GM18505 (cell line): ENCODE results near the gene BAHD1.

Experiments
- ATAC-seq: cut with Tn5 transposase; IDR thresholded peaks from one replicate; pipeline ENCODE4 v1.9.1; 2021; ENCODE audit not compliant: unreplicated experiment
- POLR2A ChIP-seq: IDR thresholded peaks from 4 replicates; pipeline ENCODE4 v1.6.1; 2011; ENCODE audit warnings: borderline replicate concordance; ENCODE audit not compliant: insufficient read depth, insufficient read length; ENCODE audit errors: extremely low read depth

BAHD1 gene

DNA sequence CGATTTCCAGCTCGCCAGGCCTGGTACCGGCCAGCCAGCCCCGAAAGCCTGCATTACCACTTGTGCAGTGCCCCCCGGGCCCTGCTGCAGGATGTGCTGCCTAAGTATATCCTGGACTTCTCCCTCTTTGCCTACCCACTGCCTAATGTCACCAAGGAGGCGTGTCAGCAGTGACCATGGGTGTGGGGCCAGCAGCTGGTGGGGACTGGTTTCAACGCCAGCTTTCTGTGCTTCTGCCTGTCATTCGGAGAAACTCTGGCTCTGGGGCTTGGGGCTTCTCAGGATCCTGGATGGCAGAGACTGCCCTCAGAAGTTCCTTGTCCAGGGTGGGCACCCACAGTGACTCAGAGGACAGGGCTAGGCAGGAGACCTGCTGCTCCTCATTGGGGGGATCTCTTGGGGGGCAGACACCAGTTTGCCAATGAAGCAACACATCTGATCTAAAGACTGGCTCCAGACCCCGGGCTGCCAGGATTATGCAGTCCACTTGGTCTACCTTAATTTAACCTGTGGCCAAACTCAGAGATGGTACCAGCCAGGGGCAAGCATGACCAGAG, 31.5 kb downstream of the BAHD1 start:
- ATAC-seq = no peak
- TF ChIP-seq POLR2A = no peak

DNA sequence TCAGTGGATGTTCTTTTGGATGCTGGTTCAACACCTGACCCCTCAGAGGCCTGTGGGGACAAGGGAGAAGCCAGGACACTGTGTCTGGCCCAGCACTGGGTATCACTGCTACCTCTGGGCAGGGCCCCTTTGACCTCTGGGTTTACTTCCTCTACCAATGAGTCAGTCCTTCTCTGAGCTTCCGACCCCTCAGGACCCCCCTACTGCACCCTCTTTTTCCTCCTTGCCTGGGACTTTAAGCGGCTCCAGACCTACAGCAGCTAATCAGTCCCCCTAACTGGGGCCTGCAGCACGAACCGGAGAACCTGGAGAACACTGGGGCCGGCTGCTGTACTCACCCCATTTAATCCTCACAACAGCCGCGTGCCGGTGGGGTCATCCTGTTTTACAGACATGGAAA, 33.8 kb downstream of the BAHD1 start:
- no peak for TF ChIP-seq POLR2A
- no peak for ATAC-seq

DNA sequence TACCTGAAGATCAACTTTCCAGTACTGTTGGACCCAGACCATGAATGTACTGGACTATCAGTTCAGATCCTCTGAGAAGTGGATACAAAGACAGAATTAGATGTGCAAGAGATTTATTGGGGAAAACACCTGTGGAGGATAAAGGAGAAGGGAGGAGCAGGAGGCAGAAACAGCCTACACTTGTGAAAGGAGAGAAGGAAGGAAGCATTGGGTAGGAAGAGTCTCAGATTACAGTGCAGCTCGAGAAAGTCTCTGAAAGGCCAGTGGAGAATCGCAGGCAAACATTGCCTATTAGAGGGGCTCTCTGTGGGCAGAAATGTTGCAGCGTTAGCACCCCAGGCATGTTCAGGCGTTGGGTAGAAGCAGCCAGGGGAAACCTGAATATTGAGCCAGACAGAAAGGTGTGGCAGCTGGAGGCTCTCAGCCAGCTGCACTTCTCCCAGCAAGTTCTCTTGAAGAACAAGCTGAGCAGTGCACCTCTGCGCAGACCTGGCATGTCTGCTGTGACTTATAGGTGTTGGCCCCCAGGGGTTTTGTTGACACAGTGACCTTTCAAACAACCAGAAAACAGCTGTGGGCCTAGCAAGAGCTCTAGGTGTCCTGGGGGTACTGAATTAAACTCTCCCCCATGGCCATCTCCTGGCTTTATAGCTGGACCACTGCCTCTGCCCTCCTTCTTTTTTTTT, 37.0 kb downstream of the BAHD1 start:
- no peak for TF ChIP-seq POLR2A
- no peak for ATAC-seq

DNA sequence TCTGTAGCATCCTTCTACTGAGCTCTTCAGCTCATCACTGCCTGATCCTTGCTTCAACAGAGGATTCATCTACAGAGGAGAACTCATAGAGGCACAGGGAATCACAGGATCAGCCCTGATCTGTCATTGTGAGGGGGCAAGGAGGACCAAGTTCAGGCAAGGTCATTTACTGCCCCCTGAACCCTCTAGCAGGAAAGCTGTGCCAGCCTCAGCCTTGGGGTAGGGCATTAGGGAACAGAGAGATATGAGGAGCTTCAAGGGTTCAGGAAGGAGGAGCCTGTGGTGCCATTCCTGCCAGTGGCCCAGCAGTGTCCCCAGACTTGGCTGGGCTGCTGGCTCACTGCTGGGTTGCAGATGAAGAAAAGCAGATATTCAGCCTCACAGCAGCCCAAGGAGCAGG, 38.3 kb downstream of the BAHD1 start:
- ATAC-seq = no peak
- no peak for TF ChIP-seq POLR2A

DNA sequence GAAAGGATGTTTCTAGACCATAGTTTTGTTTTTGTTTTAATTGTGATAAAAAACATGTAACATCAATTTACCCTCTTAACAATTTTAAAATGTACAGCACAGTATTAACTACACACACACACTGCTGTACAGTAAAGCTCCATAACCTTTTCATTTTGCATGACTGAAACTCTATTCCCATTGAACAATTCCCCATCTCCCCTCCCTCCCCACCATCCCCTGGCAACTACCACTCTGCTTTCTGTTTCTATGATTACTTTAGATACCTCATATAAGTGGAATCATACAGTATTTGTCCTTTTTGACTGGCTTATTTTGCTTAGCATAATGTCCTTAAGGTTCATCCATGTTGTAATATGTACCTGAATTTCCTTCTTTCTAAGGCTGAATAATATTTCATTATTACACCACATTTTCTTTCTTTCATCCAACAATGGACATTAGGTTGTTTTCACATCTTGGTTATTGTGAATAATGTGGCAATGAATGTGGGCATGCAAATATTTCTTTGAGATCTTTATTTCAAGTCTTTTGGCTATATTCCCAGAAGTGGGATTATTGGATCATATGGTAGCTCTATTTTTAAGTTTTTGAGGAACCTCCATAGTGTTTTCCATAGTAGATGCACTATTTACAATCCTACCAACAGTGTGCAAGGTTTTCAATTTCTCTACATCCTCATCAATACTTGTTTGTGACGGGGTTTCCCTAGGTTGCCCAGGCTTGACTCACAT, 40.8 kb downstream of the BAHD1 start:
- TF ChIP-seq POLR2A = no peak
- no peak for ATAC-seq

DNA sequence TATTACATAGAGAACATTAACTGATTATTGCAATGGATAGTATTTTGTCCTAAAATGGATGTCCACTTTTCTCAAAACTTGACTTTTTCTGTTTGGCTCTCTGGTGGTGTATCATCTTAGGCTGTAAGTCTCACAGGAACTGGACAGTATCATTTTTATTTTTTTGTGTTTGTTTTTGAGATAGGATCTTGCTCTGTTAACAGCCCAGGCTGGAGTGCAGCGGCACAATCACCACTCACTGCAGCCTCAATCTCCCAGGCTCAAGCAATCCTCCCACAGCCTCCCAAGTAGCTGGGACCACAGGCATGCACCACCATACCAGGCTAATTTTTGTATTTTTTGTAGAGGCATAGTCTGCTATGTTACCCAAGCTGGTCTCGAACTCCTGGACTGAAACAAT, 43.2 kb downstream of the BAHD1 start:
- ATAC-seq = no peak
- TF ChIP-seq POLR2A = no peak

DNA sequence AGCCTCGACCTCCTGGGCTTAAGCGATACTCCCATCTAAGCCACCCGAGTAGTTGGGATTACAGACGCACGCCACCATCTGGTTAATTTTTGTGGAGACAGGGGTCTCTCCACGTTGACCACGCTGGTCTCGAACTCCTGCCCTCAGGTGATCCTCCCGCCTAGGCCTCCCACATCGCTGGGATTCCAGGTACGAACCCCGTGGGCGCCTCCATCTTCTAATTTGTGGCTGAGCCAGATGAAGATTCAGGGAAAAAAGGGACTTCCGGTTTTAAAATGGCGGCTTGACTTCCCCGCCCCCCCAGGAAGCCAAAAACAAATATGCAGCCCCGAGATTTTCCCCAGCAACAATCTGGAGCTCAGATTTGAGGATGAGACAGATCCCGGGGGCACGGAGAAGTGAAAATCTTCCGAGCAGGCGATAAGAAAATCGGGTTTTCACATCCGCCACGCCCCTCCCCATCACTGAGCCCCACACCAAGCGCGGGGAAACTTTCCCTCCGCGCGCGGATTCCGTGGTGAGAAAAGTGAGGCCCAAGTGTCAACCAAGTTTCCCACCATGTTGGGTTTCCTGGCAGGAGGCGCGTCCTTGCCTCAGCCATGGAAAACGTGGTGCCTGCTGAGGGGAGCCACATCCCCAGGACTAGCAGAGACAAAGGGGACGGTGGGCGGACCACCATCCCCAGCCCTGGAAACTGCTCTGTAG, 45.5 kb downstream of the BAHD1 start:
- no peak for TF ChIP-seq POLR2A

DNA sequence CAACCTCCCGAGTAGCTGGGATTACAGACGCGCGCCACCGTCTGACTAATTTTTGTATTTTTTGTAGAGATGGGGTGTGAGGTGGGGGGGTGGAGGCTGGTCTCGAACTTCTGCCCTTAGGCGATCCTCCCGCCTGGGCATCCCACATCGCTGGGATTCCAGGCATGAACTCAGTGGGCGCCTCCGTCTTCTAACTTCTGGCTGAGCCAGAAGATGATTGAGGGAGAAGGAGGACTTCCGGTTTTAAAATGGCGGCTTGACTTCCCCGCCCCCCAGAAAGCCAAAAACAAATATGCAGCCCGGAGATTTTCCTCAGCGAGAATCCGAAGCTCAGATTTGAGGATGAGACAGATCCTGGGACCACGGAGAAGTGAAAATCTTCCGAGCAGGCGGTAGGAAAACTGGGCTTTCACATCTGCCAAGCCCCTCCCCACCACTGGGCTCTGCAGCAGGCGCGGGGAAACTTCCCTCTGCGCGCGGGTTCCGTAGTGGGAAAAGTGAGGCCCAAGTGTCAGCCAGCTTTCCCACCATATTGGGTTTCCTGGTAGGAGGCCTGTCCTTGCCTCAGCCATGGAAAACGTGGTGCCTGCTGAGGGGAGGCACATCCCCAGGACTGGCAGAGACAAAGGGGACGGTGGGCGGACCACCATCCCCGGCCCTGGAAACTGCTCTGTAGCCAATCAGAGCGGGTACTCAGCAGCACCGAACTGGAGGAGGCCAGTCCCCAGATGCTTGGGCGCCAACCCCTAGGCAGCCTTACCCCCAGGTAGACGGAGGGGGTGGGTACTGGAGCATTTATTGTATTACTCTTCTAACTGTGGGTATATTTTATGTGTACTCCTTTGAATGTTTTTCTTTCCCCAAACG, 47.3 kb downstream of the BAHD1 start:
- no peak for ATAC-seq
- no peak for TF ChIP-seq POLR2A

More for the DNA sequence above, 45.5 kb downstream of the BAHD1 start:
- ATAC-seq = no peak

DNA sequence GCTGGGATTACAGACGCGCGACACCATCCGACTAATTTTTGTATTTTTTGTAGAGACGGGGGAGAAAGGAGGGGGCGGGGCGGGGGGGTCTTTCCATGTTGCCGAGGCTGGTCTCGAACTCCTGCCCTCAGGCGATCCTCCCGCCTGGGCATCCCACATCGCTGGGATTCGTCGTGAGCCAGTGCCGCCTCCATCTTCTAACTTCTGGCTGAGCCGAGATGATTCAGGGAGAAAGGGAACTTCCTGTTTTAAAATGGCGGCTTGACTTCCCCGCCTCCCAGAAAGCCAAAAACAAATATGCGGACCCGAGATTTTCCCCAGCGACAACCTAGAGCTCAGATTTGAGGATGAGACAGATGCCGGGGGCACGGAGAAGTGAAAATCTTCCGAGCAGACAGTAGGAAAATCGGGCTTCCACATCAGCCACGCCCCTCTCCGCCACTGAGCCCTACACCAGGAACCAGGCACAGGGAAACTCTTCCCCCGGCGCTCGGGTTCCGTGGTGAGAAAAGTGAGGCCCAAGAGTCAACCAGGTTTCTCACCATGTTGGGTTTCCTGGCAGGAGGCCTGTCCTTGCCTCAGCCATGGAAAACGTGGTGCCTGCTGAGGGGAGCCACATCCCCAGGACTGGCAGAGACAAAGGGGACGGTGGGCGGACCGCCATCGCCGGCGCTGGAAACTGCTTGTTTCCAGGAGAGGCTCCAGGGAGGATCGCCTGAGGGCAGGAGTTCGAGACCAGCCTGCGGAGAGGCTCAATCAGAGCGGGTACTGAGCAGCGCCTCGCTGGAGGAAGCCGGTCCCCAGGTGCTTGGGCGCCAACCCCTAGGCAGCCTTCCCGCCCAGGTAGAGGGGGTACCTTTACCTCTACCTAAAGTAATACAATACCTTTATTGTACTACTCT, 48.8 kb downstream of the BAHD1 start:
- no peak for TF ChIP-seq POLR2A
- no peak for ATAC-seq

DNA sequence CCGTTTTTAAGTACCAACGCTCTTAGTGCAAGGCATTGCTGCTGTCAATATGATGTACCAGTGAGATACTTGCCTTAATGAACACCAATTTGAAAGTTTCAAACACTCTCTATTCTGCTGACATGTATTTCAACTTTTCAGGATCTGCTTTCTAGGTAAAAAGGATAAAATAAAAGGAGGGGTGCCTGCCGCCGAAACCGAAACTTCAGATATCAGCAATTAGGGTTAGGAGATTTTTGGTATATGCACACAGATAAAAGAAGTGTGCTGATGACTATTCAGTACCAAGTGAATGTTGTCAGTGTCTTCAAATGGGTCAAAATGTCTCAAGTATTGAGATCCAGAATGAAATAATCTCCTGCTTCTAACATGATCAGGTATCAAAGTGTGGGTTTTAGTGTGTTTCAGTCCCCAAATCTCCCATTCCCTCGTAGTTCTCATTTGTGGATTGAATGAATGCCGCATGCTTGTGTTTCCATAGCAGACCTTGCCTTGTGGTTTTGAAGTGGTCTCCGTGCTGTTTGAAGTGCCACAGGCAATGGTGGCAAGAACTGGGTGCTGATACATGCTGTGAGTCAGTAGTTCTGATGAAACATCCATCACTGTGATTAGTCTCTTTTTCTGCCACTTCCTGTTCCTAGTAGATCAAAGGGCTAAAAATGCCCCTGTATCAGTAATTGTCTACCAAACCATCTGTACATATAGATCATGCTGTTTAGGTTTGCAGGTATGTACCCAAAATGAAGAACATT, 52.5 kb downstream of the BAHD1 start:
- TF ChIP-seq POLR2A = no peak
- no peak for ATAC-seq

DNA sequence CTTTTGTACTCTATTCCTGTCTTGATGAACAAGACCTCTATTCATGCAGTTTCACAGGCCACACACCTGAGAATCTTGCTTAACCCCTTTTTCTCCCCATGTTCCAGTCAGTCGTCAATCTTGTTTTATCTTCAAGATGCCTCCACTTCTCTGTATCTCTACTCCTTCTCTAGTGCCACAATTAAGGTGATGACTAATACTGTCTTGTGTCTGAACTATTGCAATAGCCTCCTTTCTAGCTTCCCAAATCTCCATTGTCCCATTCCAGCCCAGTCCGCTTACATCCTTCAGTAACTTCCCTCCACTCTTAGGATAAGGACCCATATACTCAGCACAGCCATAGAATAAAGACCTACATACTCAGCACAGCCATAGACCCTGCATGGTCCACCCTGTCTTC, 54.8 kb downstream of the BAHD1 start:
- no peak for ATAC-seq
- TF ChIP-seq POLR2A = no peak
